H1 (cell line): Measurements from ENCODE around the gene LDLRAD4. TPM values are rescaled to one million over a fixed set of nuclear protein-coding genes. Genes with fewer than 3 reads are reported as not detected.

Source experiments
- KDM1A ChIP-seq: fragments of 200-600, 300-600 bp; sonication (generic); IDR thresholded peaks from 2 replicates; pipeline ENCODE4 v1.7.1; 2016; ENCODE audit warnings: mild to moderate bottlenecking, low read length, borderline replicate concordance
- polyA plus RNA-seq, 7 experiments: library from polyadenylated mRNA; depleted of rRNA in 3 of 7; stranded (reverse) in 5 of 7; unstranded in 2 of 7; fragments of >200 nt in 5 of 7; fragments of 200-250 nt in 2 of 7; gene quantifications; 1 replicate in 5 of 7; 2 replicates in 1 of 7; 4 replicates in 1 of 7; pipeline versions ENCODE4 v1.2.1 to v1.2.3, GENCODE V29; 2011 to 2013; ENCODE audit warnings: missing spikeins in 2 of 7, mixed read lengths in 2 of 7
- total RNA-seq: library from RNA; stranded (reverse); fragmentation: NEBNext Ultra II Directional; extraction: Animal tissue kit (Norgen Biotek cat#: 25700); gene quantifications from 2 replicates; pipeline ENCODE4 v1.2.1, GENCODE V29; 2021

Gene LDLRAD4
- total and polyA plus RNA-seq, 2 of the 8 experiments (the other 6 are each of a cell fraction or from before 2014, with no cell fraction given) = 0.77 to 1.4 TPM

GRCh38 chr18:13622751-13623150 lies 404.2 kb downstream of the LDLRAD4 start (continued):
- TF ChIP-seq KDM1A = no peak
